NCI-H2081 treated with DMSO at 0.1 percent for 48 hours (cell line): ENCODE data around the gene PRICKLE1.

ENCODE experiments used
- DNase-seq: peaks from one replicate; lab custom pipeline; 2025; lab: John Stamatoyannopoulos, UW

Gene PRICKLE1

DNA sequence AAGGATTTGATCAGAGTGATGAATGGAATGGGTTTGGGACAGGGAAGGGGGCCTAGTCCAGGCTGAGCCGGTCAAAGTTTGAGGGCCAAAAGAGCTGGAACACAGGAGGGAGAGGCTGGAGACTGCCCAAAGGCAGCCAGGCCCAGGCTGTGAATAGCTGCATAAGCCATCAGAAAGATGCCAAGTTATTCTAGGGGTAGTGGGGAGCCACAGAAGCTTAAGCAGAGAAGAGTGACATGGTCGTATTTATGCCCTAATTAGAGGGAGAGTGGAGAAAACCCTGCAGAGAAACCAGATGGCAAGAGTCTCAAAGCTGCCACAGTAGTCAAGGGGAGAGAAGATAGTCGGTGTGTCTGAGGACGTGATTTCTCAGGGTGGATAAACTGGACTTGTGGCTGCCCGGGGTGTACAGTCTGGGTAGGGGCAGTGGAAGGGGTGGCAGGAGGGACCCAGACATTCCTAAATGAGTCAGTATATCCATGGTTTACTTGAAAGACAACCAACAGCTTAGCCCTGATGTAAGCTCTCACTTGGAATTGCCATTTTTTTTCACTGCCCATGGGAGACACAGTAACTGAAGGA lies 99.2 kb downstream of the PRICKLE1 start:
- DNase-seq: no peak

DNA sequence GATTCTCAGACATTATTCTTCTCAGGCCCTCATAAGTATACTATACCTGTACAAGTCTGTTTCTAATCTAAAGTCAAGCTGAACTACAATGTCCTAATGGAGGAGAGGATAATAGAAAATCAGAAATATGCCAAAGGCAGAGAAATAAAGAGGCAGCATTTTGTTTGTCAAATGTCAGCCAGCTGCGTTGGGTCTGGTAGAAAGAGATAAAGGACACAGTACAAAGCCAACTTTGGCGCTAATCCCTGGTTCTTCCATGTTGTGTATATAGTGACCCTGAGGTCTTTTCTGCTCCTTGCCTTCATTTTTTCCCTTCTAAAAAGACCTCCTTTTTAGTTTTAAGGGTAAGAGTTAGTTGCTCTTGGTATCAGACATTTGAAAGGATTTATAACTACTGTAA lies 103.1 kb downstream of the PRICKLE1 start:
- no peak for DNase-seq

DNA sequence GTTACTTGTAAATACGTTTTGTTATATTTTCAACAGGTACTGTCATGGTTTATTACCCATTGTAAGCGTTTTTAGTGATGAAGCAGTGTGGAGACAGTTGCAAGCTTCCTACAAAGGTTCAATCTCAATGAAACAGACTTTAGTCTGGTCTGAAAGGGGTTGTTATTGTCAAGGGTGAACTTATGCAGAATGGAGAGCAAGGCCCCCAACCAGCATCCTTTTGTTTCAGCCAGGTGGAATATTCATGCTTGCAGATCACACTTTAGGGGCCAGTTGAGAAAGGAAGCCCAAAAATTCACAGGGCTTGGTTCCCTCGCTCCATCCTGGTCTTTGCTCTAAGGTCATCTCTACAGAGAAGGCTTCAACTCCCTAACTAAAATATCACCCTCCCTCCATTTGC lies 103.7 kb downstream of the PRICKLE1 start:
- DNase-seq: no peak

DNA sequence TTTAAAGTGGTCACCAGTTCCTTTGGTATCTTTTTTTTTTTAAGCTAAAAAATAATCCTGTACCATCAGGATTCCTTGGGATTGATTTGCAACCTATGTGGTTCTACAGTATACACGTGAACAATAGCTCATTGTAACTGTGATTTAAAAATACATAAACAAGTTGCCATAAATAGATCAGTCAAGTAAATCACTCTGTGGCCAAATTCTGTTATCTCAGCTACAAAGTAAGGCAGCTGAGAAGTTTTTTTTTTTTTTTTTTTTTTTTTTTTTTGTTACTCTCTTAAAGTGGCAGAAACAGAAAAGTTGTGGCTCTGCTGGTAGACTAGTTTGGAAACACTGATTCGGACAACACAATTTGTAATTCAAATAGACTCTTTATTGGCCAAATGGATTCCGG lies 104.5 kb downstream of the PRICKLE1 start:
- DNase-seq: no peak

DNA sequence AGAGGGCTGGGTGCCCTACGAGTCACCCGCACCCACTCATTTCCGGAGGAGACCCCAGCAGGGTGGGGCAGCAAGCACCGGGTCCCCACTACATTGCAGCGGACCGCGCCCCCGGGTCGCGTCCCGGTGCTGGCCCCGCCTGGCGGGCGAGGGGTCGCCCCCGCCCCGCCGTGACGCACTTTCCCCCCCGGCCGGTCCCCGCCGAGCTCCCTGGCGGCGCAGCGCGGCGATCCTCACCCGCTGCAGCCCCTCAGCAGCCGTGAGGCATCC lies 106.1 kb downstream of the PRICKLE1 start:
- DNase-seq: no peak

DNA sequence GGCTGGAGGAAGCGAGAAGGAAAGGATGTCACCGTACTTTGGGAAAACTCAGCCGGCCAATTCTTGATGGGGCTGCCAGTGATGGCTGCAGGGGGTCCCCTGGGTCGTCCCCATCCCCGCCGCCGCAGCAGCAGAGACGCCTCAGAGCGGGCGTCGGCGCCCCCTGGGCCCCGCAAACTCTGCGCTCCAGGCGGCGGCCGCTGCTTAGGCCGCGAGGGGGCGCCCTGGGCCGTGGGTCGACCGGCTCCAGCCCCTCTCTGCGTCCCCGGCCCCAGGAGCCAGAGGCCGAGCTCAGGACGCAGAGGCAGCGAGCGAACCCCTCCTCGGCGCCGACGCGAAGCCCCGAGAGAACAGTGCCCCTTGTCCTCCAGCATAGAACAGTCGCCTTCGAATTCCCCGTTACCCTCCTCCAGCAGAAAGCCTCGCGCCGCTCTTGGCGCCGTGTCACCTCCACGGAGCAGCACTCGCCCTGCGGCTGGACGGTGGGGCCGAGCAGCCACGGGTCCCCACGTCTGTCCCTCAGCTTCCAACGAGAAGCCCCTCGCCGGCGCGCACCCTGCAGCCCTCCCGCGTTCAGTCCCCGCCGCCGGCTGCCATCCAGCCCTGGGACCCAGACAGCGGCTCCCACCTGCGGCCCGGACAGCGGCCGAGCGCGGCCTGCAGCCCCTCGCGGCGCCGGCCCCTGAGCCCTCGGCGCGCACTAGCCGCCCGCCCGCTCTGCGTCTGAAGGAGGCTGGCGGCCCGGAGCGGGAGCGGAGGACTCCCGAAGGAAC lies 106.6 kb downstream of the PRICKLE1 start:
- no peak for DNase-seq

DNA sequence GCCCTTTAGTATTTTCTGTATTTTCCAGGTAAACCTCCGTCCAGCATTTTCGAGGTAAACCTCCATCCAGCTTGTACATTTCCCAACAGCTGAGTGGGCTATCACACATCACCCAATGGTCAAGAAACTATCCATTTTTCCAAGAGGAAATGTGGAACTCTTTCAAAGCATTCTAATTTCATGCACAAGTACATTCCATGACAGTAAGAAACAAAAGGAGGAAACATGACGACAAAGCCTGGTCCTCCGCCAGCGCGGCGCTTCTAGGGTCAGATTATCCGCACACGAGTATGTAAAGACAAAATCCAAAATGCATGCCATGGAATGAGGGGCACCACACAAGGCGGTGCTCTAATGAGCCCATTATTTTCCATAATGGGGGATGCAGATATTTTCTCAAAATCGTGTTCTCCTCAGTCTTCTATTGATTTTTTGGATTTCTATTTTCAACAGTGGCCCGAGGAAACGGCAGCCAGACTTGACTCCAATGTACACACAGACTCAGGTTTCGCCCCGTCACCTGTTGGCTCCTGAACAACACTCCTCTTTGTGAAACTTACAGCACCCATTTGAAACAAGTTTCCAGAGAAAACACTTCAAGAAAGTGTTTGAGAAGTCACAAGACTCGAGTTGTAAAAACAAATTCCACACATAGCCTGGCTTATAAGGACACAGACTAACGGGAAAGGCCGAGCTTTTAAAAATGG lies 107.4 kb downstream of the PRICKLE1 start:
- no peak for DNase-seq

DNA sequence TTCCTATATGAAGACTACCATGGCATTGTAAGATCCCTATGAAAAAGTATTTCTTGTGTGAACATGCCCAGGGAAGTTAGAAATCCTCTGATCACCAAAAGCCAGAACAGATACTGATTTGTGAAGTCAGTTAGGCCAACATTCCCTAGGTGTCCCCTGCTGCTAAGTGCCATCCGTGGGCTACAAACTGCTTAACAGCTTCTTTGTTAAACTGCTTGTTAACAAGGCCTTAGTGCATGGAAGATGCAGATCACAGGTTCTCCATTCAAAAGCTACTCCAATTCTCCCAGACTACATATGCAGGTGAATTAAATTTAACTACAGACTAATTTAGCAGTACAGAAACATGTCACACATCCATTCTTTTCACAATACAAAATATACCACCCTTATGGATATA lies 108.2 kb downstream of the PRICKLE1 start:
- no peak for DNase-seq

DNA sequence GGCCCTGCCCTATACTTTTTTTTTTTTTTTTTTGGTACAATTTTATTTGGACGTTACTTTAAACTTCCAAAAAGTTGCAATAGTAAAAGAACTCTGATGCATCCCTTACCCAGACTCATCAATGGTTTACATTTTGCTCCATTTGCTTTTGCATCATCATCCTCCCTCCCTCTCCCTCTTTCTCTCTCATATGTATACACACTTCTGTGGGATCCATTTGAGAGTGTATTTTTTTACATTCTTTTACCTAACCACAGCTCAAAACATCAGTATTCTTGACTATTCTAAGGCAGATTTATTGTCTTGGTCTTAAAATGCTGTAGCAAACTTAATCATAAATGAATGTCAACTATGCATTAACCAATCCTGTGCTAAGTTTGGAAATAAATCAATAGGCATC lies 111.6 kb downstream of the PRICKLE1 start:
- no peak for DNase-seq

DNA sequence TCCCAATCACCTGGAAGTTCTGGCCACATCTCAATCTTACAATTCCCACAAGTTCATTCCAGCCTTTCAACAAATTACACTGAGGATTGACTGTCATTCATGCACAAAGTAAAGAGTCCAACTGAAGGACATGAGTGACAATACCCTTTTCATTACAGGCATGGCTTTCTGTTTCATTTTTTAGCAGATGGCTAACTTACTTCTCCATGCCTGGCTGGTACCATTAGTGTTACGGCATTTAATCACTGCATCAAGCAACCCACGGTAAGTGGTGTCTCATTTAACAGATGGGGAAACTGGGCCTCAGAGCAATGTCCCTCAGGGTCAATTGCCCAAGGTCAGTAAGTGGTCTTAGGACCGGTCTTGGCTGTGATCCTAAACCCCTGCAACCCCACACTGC lies 114.4 kb downstream of the PRICKLE1 start:
- no peak for DNase-seq

DNA sequence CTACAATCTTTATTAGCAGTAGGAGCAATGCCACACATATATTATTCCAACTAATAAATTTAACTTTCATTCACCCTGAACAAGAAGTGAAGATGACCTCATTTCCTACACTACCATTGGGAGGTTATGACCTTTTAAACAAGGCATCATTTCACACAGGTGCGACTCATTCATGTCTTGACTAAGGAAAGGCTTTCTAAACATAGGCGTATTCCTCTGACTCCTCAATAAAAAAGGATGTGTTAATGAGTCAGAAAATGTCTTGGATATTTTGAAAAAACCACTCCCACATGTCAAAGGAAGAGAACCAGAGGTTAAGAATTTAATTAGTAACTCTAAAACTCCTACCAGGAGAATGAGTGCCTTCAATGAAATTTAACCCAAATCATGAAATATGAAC lies 115.2 kb downstream of the PRICKLE1 start:
- DNase-seq: no peak

DNA sequence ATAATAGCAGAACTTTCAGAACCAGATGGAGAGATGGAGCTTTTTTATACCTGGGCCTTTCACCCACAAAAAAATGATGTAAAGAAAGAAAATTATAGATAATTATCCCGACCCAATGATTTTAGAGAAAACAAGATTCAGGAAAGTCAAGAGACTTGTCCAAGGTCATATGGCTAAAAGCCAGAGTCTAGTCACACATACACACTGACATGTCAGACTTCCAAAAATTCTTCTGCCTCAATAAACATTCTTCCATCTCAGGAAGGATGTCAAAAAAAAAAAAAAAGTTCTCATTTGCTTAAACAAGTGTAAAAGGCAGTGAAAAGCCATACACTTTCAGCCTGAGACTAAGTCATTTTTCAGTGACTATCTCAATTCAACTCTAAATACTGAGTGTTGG lies 116.0 kb downstream of the PRICKLE1 start:
- no peak for DNase-seq

DNA sequence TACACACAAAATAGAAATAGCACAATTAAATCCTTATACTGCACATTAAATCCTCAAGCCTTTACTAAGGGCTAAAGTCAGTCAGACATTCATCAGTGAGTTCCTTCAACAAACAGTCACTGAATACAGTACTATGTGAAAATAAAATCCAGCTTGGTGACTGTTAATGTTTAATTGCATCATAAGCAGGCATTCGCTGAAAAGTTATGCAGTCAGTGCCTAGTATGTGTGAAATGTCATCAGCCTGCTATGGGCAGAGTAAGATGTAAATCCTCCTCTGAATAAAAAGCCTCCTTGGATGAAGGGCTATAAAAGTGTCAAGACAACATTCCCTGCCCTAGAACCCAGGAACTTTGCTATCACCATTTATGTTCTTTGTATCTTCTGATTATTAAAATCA lies 116.4 kb downstream of the PRICKLE1 start:
- DNase-seq: no peak

DNA sequence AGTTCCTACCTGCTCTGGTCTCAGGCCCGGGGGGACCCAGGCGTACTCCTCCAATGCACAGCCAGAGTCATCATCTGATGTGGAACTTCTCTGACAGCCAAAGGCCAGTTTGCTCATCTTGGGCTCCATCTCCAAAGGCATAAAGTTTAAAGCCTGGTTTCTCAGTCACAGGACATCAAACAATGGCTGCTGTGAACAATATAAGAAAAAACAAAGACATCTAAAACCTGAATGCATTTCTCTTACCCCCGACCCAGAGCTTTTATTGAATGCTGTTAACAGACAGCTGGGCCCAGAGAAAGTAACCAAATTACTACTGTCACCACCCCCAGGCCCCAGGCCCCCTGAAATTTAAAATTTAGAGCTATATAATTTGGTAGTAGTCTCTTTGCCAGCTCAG lies 117.2 kb downstream of the PRICKLE1 start:
- DNase-seq: no peak

DNA sequence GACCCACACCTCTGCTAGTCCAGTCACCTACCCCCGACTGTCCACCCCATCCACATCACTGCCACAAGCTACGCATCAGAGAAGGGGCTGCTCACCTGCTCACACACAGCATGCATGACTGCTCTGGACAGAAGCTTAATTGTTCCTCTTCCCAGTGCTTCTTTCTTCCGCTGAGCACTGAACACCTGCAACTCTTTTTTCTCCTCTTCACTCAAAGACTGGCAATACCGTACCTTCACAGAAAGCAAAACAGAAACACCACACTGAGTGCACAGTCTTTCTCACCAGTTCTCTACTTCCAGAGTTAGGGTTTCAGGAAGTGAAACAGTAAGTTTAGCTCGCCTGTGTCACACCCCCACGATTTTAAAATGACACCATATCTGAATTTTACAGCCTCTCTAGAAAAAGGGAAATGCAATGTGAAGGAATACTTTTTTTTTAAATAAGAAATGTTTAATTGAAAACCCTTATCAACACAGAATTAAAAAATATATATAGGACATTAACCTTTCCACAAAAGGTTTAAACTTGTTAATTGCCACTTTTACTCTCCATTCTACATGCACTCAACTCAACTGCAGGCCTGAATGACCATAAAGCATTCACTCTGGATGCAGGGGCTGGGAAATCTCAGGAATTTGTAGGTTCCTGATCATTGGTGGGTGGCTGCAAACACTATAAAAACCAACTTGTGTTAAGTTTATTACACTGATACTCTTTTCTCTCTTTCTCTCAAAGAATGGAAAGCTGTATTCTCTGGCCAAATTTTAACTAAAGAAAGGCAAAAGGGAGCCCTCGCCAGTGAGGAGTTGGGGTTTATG lies 120.0 kb downstream of the PRICKLE1 start:
- DNase-seq: no peak

DNA sequence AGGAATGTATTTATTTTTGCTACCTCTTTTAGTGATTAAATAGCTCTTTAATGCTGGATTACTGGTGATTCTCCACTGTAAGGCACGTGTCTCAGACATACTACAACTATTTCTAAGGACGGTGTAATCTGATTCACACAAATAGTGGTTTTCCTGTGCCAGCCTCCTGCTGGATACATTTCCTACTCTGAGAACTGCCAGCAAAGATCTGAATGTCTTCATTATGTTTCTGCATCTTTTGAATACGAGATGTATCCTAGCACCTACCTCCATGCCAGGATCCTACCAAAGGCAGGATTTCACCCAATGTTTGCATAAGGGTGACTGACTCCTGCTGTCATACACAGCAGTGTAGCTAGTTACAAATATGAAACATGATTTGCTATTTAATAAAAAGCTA lies 120.6 kb downstream of the PRICKLE1 start:
- no peak for DNase-seq

DNA sequence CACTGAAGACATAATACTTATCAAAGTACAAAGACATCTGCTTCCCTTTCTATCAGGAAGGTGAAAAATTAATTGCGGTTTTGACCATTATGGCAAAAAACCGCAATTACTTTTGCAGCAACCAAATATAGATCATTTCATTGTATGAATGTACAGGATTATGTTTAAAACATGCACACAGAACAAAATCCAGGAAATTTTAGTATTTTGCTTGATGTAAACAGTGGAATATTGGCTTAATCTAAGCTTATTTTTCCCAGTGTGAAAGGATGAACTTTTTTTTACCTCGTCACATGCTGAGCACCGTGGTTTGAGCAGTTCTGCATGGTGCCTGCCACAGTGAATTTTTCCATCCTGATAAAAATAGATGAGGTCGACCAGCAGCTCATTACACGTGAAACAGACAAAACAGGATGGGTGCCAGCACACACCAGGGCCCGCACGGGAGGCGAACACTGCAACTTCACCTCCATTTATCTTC lies 121.2 kb downstream of the PRICKLE1 start:
- no peak for DNase-seq

DNA sequence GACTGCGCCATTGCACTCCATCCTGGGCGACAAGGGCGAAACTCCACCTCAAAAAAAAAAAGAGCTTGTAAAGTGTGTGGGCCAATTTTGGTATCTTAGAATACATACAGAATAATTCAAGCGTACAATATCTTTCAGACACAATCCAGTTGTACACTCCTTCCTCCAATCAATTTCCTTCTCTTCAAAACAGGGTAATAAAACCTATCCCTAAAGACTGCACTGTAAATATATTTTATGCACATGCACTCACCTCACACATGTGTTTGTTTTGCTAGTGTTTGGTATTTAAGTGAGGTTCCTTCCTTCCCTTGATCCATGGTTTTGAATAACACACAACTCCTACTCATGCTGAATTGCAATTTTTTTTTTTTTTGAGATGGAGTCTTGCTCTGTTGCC lies 125.9 kb downstream of the PRICKLE1 start:
- no peak for DNase-seq

DNA sequence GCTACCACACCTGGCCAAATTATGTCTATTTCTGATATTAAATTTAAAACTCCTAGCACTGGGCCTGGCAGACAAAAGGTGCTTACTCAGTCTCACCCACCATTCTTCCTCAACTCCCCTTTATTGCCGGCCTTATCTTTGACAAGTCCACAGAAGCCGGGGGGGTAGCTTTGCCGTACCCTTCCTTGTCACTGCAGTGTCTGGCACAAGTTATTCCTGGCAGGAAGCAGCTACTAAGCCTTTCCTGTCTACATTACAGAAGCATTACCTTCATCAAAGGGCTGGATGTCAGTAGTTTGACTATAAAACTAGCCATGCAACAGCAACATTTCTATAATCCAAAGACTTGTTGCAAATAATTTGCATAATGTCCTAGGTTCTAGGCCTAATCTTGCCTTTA lies 127.1 kb downstream of the PRICKLE1 start:
- no peak for DNase-seq

DNA sequence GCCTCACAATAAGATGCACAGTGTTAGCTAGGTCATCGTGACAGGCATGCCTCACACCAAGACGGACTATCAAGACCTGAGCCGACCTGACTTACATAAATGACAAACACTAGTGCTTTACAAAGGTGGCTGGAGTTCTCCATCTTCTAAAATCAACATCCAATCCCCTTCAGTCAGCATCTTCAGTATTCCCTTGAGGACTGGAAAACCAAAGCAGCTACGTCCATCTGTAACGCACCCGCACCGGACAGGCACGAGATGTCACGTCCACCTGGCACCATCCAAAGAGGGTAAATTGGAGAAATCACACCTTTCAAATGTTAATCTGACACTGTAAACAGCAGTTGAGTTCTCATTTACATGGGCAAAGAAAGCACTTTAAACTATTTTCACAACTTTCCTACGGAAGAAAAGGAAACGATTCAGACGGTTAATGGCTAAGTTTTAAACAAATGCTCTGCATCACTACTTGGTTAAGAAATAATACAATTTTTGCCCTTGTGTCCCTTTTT lies 130.2 kb downstream of the PRICKLE1 start:
- DNase-seq: no peak

DNA sequence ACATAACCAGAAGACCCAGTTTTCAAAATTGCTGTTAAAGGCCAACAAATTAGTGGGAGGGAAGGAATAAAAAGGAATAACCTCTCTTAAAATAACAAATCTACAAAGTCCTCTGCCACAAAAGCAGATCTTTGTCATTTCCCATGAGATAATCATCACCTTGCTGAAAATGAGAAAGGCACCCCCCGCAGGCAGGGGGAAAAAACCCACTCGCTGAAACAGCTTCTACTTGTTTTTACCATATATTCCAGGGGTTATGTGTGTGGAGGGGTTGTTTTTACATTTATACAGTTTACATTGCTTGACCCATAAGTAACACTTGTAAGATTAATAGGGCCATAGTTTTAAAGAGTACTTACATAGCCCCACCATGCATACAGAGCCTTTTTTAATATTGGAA lies 131.0 kb downstream of the PRICKLE1 start:
- DNase-seq: no peak

DNA sequence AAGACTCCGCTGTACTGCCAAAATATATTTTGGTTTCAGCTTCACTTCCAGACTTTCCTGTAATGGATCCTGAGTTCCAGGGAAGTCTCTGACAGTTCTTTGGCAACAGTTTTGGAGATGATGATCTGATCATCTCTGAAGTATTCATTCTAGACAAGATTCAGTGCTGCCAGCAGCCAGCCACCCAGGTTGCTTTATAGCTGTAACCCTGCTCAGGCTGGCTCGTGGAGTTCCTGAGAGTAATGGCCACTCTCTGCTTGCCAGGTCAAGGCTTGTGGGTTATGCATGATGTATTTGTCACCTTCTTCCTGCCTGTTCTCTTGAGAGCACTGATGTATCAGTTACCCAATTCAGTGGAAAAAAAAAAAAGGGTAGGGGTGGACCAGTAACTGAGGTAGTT lies 139.3 kb downstream of the PRICKLE1 start:
- DNase-seq: no peak

DNA sequence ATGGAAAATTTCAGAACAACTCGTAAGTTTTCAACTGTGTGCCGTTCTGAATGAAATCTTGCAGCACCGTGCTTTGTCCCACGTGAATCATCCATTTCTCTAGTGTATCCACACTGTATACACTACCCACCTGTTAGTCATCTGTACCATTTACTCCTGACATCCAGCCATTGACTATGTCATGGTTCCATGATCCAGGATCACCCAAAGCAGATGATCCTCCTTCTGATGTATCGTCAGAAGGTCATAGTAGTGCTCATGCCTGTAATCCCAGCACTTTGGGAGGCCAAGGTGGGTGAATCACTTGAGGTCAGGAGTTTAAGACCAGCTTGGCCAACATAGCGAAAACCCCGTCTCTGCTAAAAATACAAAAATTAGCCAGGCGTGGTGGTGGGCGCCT lies 140.7 kb downstream of the PRICKLE1 start:
- no peak for DNase-seq
